HepG2 (cell line): ENCODE results near the gene ARFGEF3. TPM values are rescaled to one million over a fixed set of nuclear protein-coding genes. Genes with fewer than 3 reads are reported as not detected.

ENCODE experiments used
- ATAC-seq: fragments of 200-7000 bp; cut with Tn5 transposase; 3 replicates; pipeline ENCODE4 v1.9.1; 2020; ENCODE audit warnings: mild to moderate bottlenecking, moderate library complexity
- BruUV-seq: library from RNA; stranded (reverse); fragments of 400-500 nt; replicated peaks from 2 replicates; lab custom pipeline; 2021; lab: Mats Ljungman, UMichigan
- CTCF ChIA-PET: fragments of 300-600 bp; formaldehyde crosslinking; extraction: SDS; loops from one replicate; lab custom pipeline; 2021; ENCODE audit warnings: low total read pairs, inconsistent platforms, low intra/inter-chr PET ratio; lab: Yijun Ruan, JAX
- POLR2A ChIA-PET: fragments of 350-600 bp; sonication (Branson Sonifier 250); formaldehyde crosslinking; loops from one replicate; lab custom pipeline; 2020; ENCODE audit warnings: antibody characterized with exemption, inconsistent platforms; lab: Yijun Ruan, JAX
- DNase-seq: peaks from one replicate; pipeline ENCODE4 v3.0.0-alpha.2; 2015; ENCODE audit warnings: low spot score
- FAIRE-seq: peaks from 3 replicates; lab custom pipeline; 2011; peaks lifted over from hg19 to GRCh38; lab: Jason Lieb, UNC
- H2AFZ ChIP-seq: one replicate; pipeline ENCODE4 v1.6.1; 2011; ENCODE audit warnings: low read length, inconsistent platforms
- H3K27ac ChIP-seq: fragments of 300-600 bp; 3 replicates; pipeline ENCODE4 v1.8.0; 2011; ENCODE audit warnings: mixed run types, mild to moderate bottlenecking, mixed read lengths, low read length, inconsistent platforms; ENCODE audit not compliant: insufficient read depth; ENCODE audit errors: extremely low read length
- H3K27me3 ChIP-seq, 2 experiments: fragments of 200-600 bp in 1 of 2; 2 replicates in 1 of 2; 3 replicates in 1 of 2; pipeline versions ENCODE4 v1.6.0 to v1.8.0; 2011; ENCODE audit warnings: low read length in 2 of 2, mild to moderate bottlenecking in 2 of 2, moderate library complexity in 2 of 2, inconsistent platforms in 1 of 2; ENCODE audit not compliant: insufficient read depth in 2 of 2, control insufficient read depth in 1 of 2
- H3K36me3 ChIP-seq, 2 experiments: fragments of 200-600 bp in 1 of 2; replicated peaks in 1 of 2; 2 replicates in 1 of 2; 3 replicates in 1 of 2; pipeline versions ENCODE4 v1.5.1 to v1.8.0; 2011; ENCODE audit warnings: low read length in 2 of 2, inconsistent platforms in 1 of 2; ENCODE audit not compliant: insufficient read depth in 2 of 2, control insufficient read depth in 1 of 2
- H3K4me1 ChIP-seq: 2 replicates; pipeline ENCODE4 v1.5.1; 2012; ENCODE audit warnings: low read length, inconsistent platforms; ENCODE audit not compliant: insufficient read depth
- H3K4me2 ChIP-seq: 2 replicates; pipeline ENCODE4 v1.6.0; 2011; ENCODE audit warnings: low read depth, low read length, inconsistent platforms
- H3K4me3 ChIP-seq, 3 experiments: fragments of 200-600 bp in 1 of 3; sonication (generic), shearing (Covaris generic) in 1 of 3; replicated peaks in 1 of 3; 2 replicates each; pipeline ENCODE4 v1.5.1; 2011 to 2016; ENCODE audit warnings: low read length in 3 of 3, inconsistent platforms in 2 of 3, low read depth in 2 of 3, mild to moderate bottlenecking in 2 of 3, control low read depth in 1 of 3, mixed read lengths in 1 of 3; ENCODE audit not compliant: insufficient read depth in 1 of 3
- H3K79me2 ChIP-seq: one replicate; pipeline ENCODE4 v1.6.1; 2011; ENCODE audit warnings: low read length, inconsistent platforms; ENCODE audit not compliant: insufficient read depth
- H3K9ac ChIP-seq: 2 replicates; pipeline ENCODE4 v1.6.0; 2011; ENCODE audit warnings: mild to moderate bottlenecking, low read depth, low read length, inconsistent platforms; ENCODE audit not compliant: insufficient read depth
- H3K9me3 ChIP-seq: 2 replicates; pipeline ENCODE4 v1.5.1; 2012; ENCODE audit warnings: mild to moderate bottlenecking, low read length
- H4K20me1 ChIP-seq: 2 replicates; pipeline ENCODE4 v1.6.0; 2011; ENCODE audit warnings: inconsistent platforms, mild to moderate bottlenecking, low read length, moderate library complexity; ENCODE audit not compliant: insufficient read depth
- ATF7 ChIP-seq, 2 experiments: fragments of 450-650 bp in 1 of 2; sonication (generic) in 1 of 2; formaldehyde crosslinking in 1 of 2; IDR thresholded peaks; 2 replicates each; pipeline versions ENCODE4 v1.4.0 to v1.6.1; 2016 to 2020; ENCODE audit warnings: antibody characterized with exemption in 1 of 2, mild to moderate bottlenecking in 1 of 2, missing genetic modification reagents in 1 of 2
- KDM5A ChIP-seq: fragments of 200-600 bp; sonication (generic); IDR thresholded peaks from 2 replicates; pipeline ENCODE4 v1.7.0; 2018; ENCODE audit warnings: antibody characterized with exemption, mild to moderate bottlenecking, low read length, borderline replicate concordance
- KLF16 ChIP-seq, 2 experiments: sonication (generic) in 1 of 2; formaldehyde crosslinking in 1 of 2; IDR thresholded peaks; 2 replicates each; pipeline versions ENCODE4 v1.6.1 to v1.8.0; 2016 to 2023; ENCODE audit warnings: missing genetic modification reagents in 2 of 2, missing compliant biosample characterization in 1 of 2
- MBD4 ChIP-seq: IDR thresholded peaks from 2 replicates; pipeline ENCODE4 v1.6.1; 2012; ENCODE audit warnings: low read length, inconsistent platforms, borderline replicate concordance
- MLLT10 ChIP-seq: sonication (generic); formaldehyde crosslinking; IDR thresholded peaks from 2 replicates; pipeline ENCODE4 v1.4.0; 2020; ENCODE audit warnings: missing genetic modification reagents
- POLR2AphosphoS5 ChIP-seq: IDR thresholded peaks from 2 replicates; pipeline ENCODE4 v1.6.1; 2012; ENCODE audit warnings: low read depth, low read length
- SOX13 ChIP-seq, 3 experiments: fragments of 450-650 bp in 1 of 3; sonication (generic) in 1 of 3; formaldehyde crosslinking in 1 of 3; IDR thresholded peaks in 2 of 3; conservative IDR thresholded peaks in 1 of 3; 2 replicates each; pipeline versions ENCODE4 v1.5.0 to v1.6.1; 2016 to 2020; ENCODE audit warnings: antibody characterized with exemption in 1 of 3, mild to moderate bottlenecking in 1 of 3, missing compliant biosample characterization in 1 of 3, missing genetic modification reagents in 1 of 3, moderate library complexity in 1 of 3
- SP140L ChIP-seq: sonication (generic); formaldehyde crosslinking; IDR thresholded peaks from 2 replicates; pipeline ENCODE4 v1.4.0; 2020; ENCODE audit warnings: missing genetic modification reagents, borderline replicate concordance
- SP5 ChIP-seq: IDR thresholded peaks from 2 replicates; pipeline ENCODE4 v1.6.1; 2016; ENCODE audit warnings: low read depth, borderline replicate concordance
- WIZ ChIP-seq: sonication (generic); formaldehyde crosslinking; IDR thresholded peaks from 2 replicates; pipeline ENCODE4 v1.5.1; 2020; ENCODE audit warnings: mild to moderate bottlenecking, missing genetic modification reagents
- XRCC5 ChIP-seq: fragments of 200-400 bp; formaldehyde crosslinking; optimal IDR thresholded peaks from 2 replicates; pipeline ENCODE3; 2017; ENCODE audit warnings: mild to moderate bottlenecking, low read length
- ZNF205 ChIP-seq: IDR thresholded peaks from 2 replicates; pipeline ENCODE4 v1.6.1; 2018; ENCODE audit warnings: missing biosample characterization, missing genetic modification reagents
- ZNF232 ChIP-seq: sonication (generic); formaldehyde crosslinking; IDR thresholded peaks from 2 replicates; pipeline ENCODE4 v1.4.0; 2020; ENCODE audit warnings: missing genetic modification reagents, borderline replicate concordance
- ZNF256 ChIP-seq: sonication (generic); formaldehyde crosslinking; conservative IDR thresholded peaks from 2 replicates; pipeline ENCODE4 v1.4.0; 2020; ENCODE audit warnings: missing genetic modification reagents
- ZSCAN22 ChIP-seq: sonication (generic); formaldehyde crosslinking; IDR thresholded peaks from 2 replicates; pipeline ENCODE4 v1.4.0; 2020; ENCODE audit warnings: mild to moderate bottlenecking, missing genetic modification reagents
- WGBS: methylation state at CpG from one replicate; pipeline ENCODE4 v1.1.6; 2017; ENCODE audit warnings: low lambda C conversion rate; 5-methylcytosine and 5-hydroxymethylcytosine counted together
- in situ Hi-C: cut with HindIII; loops from 2 replicates; pipeline ENCODE4 v1.10.0; 2017; ENCODE audit warnings: low pct_unique_long_range_greater_than_20kb; ENCODE audit not compliant: extremely low pct_ligation_motif_present
- intact Hi-C: fragments of 100-400 bp; cut with micrococcal nuclease; formaldehyde crosslinking; loops from one replicate; pipeline ENCODE4 v1.10.0; 2022; ENCODE audit not compliant: unreplicated experiment
- polyA plus RNA-seq, 8 experiments: library from polyadenylated mRNA; depleted of rRNA in 3 of 8; stranded (reverse) in 7 of 8; unstranded in 1 of 8; fragments of >200 nt; fragmentation: Illumina TruSeq in 4 of 8; extraction: Trizol in 4 of 8; gene quantifications; 2 replicates each; pipeline versions ENCODE4 v1.2.1 to v1.2.3, GENCODE V29; 2011 to 2016; ENCODE audit warnings: low read depth in 4 of 8, missing spikeins in 1 of 8, mixed read lengths in 1 of 8; ENCODE audit not compliant: insufficient read depth in 1 of 8
- total RNA-seq, 5 experiments: library from RNA; depleted of rRNA; stranded (reverse); fragments of >200 nt; fragmentation: Illumina TruSeq; extraction: Trizol; gene quantifications; 2 replicates each; pipeline ENCODE4 v1.2.3, GENCODE V29; 2016; ENCODE audit warnings: low read depth in 1 of 5
- TF ChIP-seq, protein P1 (sequence below): sonication (generic); formaldehyde crosslinking; IDR thresholded peaks from 2 replicates; pipeline ENCODE4 v1.9.0; 2022; ENCODE audit warnings: low read depth, missing genetic modification reagents
- TF ChIP-seq, protein P2 (sequence below): IDR thresholded peaks from 2 replicates; pipeline ENCODE4 v1.6.1; 2016; ENCODE audit warnings: mild to moderate bottlenecking, missing biosample characterization, missing genetic modification reagents
- TF ChIP-seq, protein P3 (sequence below), 2 experiments: fragments of 450-650 bp in 1 of 2; sonication (generic) in 1 of 2; formaldehyde crosslinking; IDR thresholded peaks; 2 replicates each; pipeline versions ENCODE4 v1.5.0 to v1.8.0; 2020 to 2022; ENCODE audit warnings: mild to moderate bottlenecking in 1 of 2, missing genetic modification reagents in 1 of 2
- TF ChIP-seq, protein P4 (sequence below): IDR thresholded peaks from 2 replicates; pipeline ENCODE4 v1.6.1; 2016; ENCODE audit warnings: control low read depth

Gene ARFGEF3
- total and polyA plus RNA-seq, 2 of the 13 experiments (the other 11 are each of a cell fraction or from before 2014, with no cell fraction given): 0.60 to 2.6 TPM

DNA sequence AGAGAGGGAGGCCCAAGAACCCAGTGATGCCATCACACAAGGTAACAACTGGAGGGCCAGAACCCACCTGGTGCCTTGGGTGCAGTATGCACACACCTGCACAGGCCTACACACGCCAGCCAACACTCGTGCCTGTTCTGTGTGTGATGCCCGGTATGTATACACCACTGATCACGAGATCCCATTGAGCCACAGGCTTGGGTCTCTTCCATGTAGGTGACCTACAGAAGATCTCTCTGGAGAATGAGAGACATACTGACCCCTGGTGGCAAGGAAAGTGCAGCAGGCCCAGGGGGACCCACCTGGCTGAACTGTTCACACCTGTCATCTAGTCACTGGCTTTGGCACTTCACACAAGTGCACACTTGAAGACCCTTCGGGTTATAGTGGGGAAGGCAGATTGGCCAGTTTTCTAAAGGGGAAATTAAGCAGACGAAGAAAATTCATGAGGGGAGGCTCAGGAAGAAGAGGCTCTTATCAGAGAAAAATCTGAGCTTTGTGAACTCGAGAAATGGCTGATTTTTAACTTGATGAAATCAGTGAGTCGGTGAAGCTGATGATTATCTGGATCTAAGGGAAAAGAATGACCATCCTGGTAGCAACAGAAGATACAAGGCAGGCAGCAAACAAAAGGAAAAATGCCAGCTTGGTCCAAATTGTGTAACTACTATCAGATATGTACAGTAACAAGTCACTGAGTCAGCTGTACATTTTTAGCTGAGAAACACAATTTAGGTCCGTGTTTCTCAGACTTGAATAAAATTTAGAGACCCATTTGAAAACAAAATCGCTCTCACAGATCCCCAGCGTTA is 125.6 kb downstream of the ARFGEF3 start:
- in situ Hi-C loops (loop anchor here (5.0 to 25.0 kb wide), 2 partner anchors 170 to 300 kb away; no protein-coding TSS in a partner anchor), intact Hi-C loops (loop anchor here (1.0 to 5.0 kb wide), 4 partner anchors 117 to 285 kb away; partner anchors contain the start of gene HEBP2)
- Histone ChIP-seq H2AFZ (no peak overlapping the region), H3K27me3 (no peaks in the 10 kb centered on the region), H4K20me1 (no peaks in the 10 kb centered on the region), H3K9me3 (no peaks in the 10 kb centered on the region), H3K36me3 (no peaks in the 10 kb centered on the region), H3K4me2 (no peak overlapping the region), H3K4me1 (0 out of 2 replicates have a peak, but pooled peaks cover 5% of the 10 kb centered on the region), H3K4me3 (no peak overlapping the region), H3K9ac (no peak overlapping the region), H3K27ac (no peak overlapping the region), H3K79me2 (no peaks in the 10 kb centered on the region)
- 48% methylated on average over 9 of the region's 11 CpGs for WGBS
- POLR2A ChIA-PET: no interaction called here
- DNase-seq (peak; percentile 58), FAIRE-seq (peak; percentile 64), ATAC-seq (peak; percentile 85)
- CTCF ChIA-PET: interaction anchor here (0.8 to 4.4 kb wide), 3 partner anchors 169 to 286 kb away, joined by 3 to 53 read pairs (median 3); no protein-coding TSS in a partner anchor
- BruUV-seq: no TSS peak
- TF ChIP-seq POLR2AphosphoS5 (no peak), MLLT10 (CRISPR knock-in tag) (no peak), KLF16 (CRISPR knock-in tag; IDR thresholded peaks at IDR 0.05) (no peak), ZNF205 (CRISPR knock-in tag) (no peak), MBD4 (no peak), SP140L (CRISPR knock-in tag) (no peak), ZNF256 (CRISPR knock-in tag) (no peak), SP5 (CRISPR knock-in tag) (no peak), ZNF232 (CRISPR knock-in tag) (no peak), ZSCAN22 (CRISPR knock-in tag) (no peak), SOX13 (IDR thresholded peaks at IDR 0.05) (no peak), SOX13 (CRISPR knock-in tag; conservative IDR thresholded peaks at IDR 0.05 in 1 of 2, IDR thresholded peaks at IDR 0.05 in 1 of 2) (peak in 1 of 2 experiments; percentile 6; a peak in 1 of 4 replicates), WIZ (CRISPR knock-in tag) (peak; percentile 45; the same call in 1 of the 2 replicates), ATF7 (IDR thresholded peaks at IDR 0.05) (no peak), ATF7 (CRISPR knock-in tag; IDR thresholded peaks at IDR 0.05) (no peak), KDM5A (no peak), XRCC5 (peak; percentile 60)
- TF ChIP-seq, protein P1, sequence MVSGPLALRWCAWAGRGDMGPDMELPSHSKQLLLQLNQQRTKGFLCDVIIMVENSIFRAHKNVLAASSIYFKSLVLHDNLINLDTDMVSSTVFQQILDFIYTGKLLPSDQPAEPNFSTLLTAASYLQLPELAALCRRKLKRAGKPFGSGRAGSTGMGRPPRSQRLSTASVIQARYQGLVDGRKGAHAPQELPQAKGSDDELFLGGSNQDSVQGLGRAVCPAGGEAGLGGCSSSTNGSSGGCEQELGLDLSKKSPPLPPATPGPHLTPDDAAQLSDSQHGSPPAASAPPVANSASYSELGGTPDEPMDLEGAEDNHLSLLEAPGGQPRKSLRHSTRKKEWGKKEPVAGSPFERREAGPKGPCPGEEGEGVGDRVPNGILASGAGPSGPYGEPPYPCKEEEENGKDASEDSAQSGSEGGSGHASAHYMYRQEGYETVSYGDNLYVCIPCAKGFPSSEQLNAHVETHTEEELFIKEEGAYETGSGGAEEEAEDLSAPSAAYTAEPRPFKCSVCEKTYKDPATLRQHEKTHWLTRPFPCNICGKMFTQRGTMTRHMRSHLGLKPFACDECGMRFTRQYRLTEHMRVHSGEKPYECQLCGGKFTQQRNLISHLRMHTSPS: no peak
- TF ChIP-seq, protein P2, sequence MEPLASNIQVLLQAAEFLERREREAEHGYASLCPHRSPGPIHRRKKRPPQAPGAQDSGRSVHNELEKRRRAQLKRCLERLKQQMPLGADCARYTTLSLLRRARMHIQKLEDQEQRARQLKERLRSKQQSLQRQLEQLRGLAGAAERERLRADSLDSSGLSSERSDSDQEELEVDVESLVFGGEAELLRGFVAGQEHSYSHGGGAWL (CRISPR knock-in tag): no peak
- TF ChIP-seq, protein P3, sequence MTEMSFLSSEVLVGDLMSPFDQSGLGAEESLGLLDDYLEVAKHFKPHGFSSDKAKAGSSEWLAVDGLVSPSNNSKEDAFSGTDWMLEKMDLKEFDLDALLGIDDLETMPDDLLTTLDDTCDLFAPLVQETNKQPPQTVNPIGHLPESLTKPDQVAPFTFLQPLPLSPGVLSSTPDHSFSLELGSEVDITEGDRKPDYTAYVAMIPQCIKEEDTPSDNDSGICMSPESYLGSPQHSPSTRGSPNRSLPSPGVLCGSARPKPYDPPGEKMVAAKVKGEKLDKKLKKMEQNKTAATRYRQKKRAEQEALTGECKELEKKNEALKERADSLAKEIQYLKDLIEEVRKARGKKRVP (CRISPR knock-in tag; IDR thresholded peaks at IDR 0.05): no peak
- TF ChIP-seq, protein P4, sequence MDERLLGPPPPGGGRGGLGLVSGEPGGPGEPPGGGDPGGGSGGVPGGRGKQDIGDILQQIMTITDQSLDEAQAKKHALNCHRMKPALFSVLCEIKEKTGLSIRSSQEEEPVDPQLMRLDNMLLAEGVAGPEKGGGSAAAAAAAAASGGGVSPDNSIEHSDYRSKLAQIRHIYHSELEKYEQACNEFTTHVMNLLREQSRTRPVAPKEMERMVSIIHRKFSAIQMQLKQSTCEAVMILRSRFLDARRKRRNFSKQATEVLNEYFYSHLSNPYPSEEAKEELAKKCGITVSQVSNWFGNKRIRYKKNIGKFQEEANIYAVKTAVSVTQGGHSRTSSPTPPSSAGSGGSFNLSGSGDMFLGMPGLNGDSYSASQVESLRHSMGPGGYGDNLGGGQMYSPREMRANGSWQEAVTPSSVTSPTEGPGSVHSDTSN (CRISPR knock-in tag): no peak
